IPS-20b (cell line): ENCODE measurements around the gene RPL22L1.
A peak's percentile ranks its signal among the peaks of the same experiment; 100 is the strongest.

Experiments
- H3K27ac ChIP-seq: one replicate; pipeline ENCODE4 v1.5.1; 2013; ENCODE audit warnings: low read length
- H3K27me3 ChIP-seq: 2 replicates; pipeline ENCODE4 v1.6.1; 2013; ENCODE audit warnings: mild to moderate bottlenecking, low read length, inconsistent platforms; ENCODE audit not compliant: insufficient read depth
- H3K36me3 ChIP-seq: 2 replicates; pipeline ENCODE4 v1.6.1; 2013; ENCODE audit warnings: low read depth, mild to moderate bottlenecking, inconsistent platforms, low read length, moderate library complexity; ENCODE audit not compliant: insufficient read depth
- H3K4me1 ChIP-seq: 2 replicates; pipeline ENCODE4 v1.6.1; 2013; ENCODE audit warnings: mild to moderate bottlenecking, control low read depth, inconsistent platforms, low read length, moderate library complexity; ENCODE audit not compliant: insufficient read depth
- H3K4me3 ChIP-seq: 2 replicates; pipeline ENCODE4 v1.5.1; 2013; ENCODE audit warnings: mild to moderate bottlenecking, low read length, inconsistent platforms
- H3K9ac ChIP-seq: 2 replicates; pipeline ENCODE4 v1.6.1; 2013; ENCODE audit warnings: low read depth, mild to moderate bottlenecking, inconsistent platforms, low read length, moderate library complexity
- H3K9me3 ChIP-seq: 2 replicates; pipeline ENCODE4 v1.6.1; 2013; ENCODE audit warnings: mild to moderate bottlenecking, low read depth, low read length, inconsistent platforms; ENCODE audit not compliant: insufficient read depth

The RPL22L1 gene

GRCh38 chr3:170876537-170876936, 6.5 kb upstream of the RPL22L1 start:
- 0 out of 2 replicates have a peak, but pooled peaks cover 4% of the 10 kb centered on the region for H3K4me1 ChIP-seq
- H3K36me3 ChIP-seq, result no peaks in the 10 kb centered on the region
- no peaks in the 10 kb centered on the region for H3K9me3 ChIP-seq
- no peak overlapping the region for H3K4me3 ChIP-seq
- no peak overlapping the region for H3K27ac ChIP-seq
- no peaks in the 10 kb centered on the region for H3K27me3 ChIP-seq
- H3K9ac ChIP-seq, result no peak overlapping the region

DNA sequence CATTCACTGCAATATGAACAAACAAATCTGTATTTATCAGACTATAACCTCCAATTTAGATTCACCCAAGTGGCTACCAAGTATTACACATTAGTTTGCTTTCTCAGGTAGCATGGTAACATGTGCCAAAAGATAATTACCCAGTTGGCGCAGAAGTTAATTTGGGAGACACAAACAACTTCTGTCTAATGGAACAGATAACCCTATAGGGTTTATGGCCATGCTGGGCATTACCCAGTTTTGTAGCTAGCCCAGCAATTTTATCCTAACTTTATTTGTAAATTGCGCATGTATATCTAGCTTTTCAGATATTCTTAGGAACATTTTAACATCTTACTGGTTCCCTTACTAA, 780 bp downstream of the RPL22L1 start:
- H3K9me3 ChIP-seq, result no peaks in the 10 kb centered on the region
- H3K9ac ChIP-seq, result peak overlapping the region; percentile 100
- no peaks in the 10 kb centered on the region for H3K27me3 ChIP-seq
- no peaks in the 10 kb centered on the region; the same call in 1 of the 2 replicates for H3K4me1 ChIP-seq
- H3K36me3 ChIP-seq, result peaks cover 41% of the 10 kb centered on the region
- H3K27ac ChIP-seq, result peak overlapping the region; percentile 99
- H3K4me3 ChIP-seq, result peak overlapping the region; percentile 99

DNA sequence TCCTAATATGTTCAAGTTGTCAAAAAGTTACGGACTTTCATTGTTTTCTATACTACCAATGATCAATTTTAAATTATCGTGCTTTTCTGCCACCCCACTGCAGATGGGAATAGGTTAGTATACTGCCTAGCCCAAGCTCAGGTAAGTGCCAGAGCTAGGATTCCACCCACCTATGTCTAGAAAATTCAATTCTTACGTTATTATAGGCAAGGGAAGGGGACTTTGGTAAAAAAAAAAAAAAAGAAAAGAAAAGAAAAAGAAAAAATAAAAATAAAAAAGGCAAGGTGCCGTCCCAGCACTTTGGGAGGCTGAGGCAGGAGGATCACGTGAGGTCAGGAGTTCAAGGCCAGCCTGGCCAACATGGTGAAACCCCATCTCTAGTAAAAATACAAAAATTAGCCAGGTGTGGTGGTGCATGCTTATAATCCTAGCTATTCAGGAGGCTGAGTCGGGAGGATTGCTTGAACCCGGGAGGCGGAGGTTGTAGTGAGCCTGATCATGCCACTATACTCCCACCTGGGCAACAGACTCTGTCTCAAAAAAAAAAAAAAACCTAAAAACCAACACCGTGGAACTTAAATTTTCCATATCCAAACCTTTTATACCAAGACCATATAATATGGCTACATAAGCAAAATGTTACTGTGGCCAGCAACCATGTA, 1.3 kb downstream of the RPL22L1 start:
- H3K4me3 ChIP-seq, result peak overlapping the region; percentile 99
- H3K36me3 ChIP-seq, result peaks cover 41% of the 10 kb centered on the region
- no peaks in the 10 kb centered on the region for H3K9me3 ChIP-seq
- H3K9ac ChIP-seq, result peak overlapping the region; percentile 100
- H3K27ac ChIP-seq, result no peak overlapping the region
- no peaks in the 10 kb centered on the region for H3K27me3 ChIP-seq
- no peaks in the 10 kb centered on the region; the same call in 1 of the 2 replicates for H3K4me1 ChIP-seq

- peak overlapping the region; percentile 100; the same call in 1 of the 2 replicates for H3K9ac ChIP-seq
- no peak overlapping the region for H3K27ac ChIP-seq
- H3K4me1 ChIP-seq, result no peaks in the 10 kb centered on the region; the same call in 1 of the 2 replicates
- H3K9me3 ChIP-seq, result no peaks in the 10 kb centered on the region
- peak overlapping the region; percentile 99 for H3K4me3 ChIP-seq
- H3K36me3 ChIP-seq, result peaks cover 41% of the 10 kb centered on the region
- no peaks in the 10 kb centered on the region for H3K27me3 ChIP-seq
These were observed 2.7 kb downstream of the RPL22L1 start for GRCh38 chr3:170867143-170867937.

DNA sequence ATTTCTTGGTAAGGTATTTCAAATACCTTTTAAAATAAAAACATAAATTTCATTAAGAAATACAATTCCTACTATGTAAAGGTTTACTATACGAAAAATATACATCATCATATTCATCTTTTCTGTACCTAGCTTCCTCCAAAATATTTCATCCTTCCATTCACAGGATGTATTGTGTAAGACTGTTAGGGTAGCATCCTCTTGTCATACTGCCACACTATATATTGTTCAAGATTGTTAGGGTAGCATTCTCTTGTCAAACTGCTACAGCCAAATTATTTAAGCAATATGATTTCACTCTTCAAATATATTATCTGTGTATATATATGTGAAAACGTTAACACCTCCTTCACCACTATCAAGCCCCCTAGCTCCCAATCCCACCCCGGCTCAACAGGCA, 3.5 kb downstream of the RPL22L1 start:
- Histone ChIP-seq H3K4me3 (peak overlapping the region; percentile 99; the same call in 1 of the 2 replicates), H3K27me3 (no peaks in the 10 kb centered on the region), H3K4me1 (no peaks in the 10 kb centered on the region; the same call in 1 of the 2 replicates), H3K9ac (peak overlapping the region; percentile 100; the same call in 1 of the 2 replicates), H3K36me3 (peaks cover 41% of the 10 kb centered on the region), H3K27ac (no peak overlapping the region), H3K9me3 (no peaks in the 10 kb centered on the region)

DNA sequence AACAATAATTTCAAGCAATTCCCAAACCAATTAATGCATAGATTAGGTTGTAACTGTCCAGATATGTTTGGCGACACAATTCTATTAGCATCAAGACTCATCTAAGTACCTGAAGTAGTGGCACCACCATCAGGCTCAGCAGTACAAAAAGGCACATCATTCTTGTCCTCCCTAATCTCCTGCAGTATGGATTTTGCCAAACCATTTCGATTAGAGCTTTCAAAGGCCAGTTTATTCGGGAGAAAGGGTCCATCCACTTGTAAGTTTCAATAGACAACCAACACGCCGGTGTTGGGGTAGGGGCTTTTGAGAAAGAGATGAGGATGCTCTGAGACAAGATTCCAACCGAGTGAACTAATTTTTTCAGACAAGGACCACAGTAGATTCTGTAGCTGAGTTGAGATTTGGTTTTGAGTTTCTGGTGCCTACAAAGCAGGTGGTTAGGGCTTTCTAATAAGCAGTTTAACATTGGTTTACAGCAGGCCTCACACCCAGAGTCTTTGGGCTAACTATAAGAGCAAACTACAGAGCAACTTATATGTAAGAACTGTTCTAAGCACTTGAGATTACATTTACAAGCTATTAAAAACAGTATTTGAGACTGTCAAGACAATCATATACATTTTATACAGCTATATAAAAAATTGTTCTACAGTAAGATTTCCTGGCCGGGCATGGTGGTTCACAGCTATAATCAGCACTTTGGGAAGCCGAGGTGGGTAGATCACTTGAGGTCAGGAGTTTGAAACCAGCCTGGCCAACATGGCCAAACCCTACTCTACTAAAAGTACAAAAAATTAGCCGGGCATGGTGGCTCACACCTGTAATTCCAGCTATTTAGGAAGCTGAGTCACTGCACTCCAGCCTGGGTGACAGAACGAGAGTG, 4.5 kb downstream of the RPL22L1 start:
- Histone ChIP-seq H3K9me3 (no peaks in the 10 kb centered on the region), H3K4me3 (no peak overlapping the region), H3K27ac (no peak overlapping the region), H3K4me1 (no peaks in the 10 kb centered on the region; the same call in 1 of the 2 replicates), H3K36me3 (peaks cover 41% of the 10 kb centered on the region), H3K27me3 (no peaks in the 10 kb centered on the region), H3K9ac (no peak overlapping the region)

- Histone ChIP-seq H3K27ac (no peak overlapping the region), H3K36me3 (peaks cover 41% of the 10 kb centered on the region), H3K9me3 (no peaks in the 10 kb centered on the region), H3K27me3 (no peaks in the 10 kb centered on the region), H3K4me3 (no peak overlapping the region), H3K4me1 (no peaks in the 10 kb centered on the region; the same call in 1 of the 2 replicates), H3K9ac (no peak overlapping the region)
These were observed 5.3 kb downstream of the RPL22L1 start for GRCh38 chr3:170864525-170865208.

DNA sequence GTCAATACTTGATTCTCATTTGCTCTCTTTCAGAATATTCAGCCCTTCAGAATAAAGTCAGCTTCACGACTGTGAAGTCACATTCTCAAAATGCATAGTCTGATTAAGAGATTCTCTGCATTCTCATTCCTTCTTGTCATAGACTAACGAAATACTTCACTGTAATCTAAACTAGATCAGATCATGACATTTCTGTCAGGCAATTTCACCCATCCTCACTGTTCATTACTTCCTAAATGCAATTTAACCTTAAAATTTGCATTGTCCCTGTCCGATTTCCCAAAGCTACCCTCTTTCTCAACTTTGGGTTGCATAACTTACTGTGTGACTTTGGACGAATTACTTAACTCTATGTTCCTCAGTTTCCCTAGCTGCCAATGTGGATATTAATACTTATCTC, 6.2 kb downstream of the RPL22L1 start:
- Histone ChIP-seq H3K27me3 (no peaks in the 10 kb centered on the region), H3K9ac (no peak overlapping the region), H3K27ac (no peak overlapping the region), H3K36me3 (peaks cover 41% of the 10 kb centered on the region), H3K4me1 (no peaks in the 10 kb centered on the region; the same call in 1 of the 2 replicates), H3K9me3 (no peaks in the 10 kb centered on the region), H3K4me3 (no peak overlapping the region)

DNA sequence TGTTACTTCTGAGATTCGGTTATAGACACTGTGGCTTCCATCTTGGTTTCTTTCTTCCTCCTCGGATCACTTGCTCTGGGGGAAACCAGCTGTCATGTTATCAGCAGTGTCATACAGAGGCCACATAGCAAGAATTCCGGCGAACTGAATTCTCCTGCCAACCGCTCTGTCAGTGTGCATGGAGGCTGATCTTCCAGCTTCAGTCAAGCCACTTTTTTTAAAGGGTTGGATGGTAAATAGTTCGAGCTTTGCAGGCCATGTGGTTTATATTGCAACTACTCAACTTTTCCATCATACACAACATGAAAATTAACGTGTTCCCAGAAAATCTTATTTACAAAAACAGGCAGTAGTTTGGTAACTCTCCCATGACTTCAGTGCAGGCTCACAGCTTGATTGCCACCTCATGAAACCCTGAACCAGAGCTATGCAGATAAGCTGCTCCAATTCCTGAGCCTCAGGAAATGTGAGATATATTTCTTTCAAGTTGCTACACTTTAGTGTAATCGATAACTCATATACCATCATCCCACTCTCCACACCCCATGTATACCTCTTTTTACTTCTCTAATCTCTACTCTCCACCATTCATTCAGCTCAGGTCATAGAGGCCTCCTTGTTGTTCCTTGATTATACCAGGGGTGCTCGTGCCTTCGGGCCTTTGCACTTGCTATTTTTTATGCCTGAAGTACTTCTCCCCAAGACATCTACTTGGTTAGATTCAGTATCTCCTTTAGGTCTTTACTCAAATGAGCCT, 7.2 kb downstream of the RPL22L1 start:
- no peak overlapping the region for H3K9ac ChIP-seq
- H3K4me3 ChIP-seq, result no peak overlapping the region
- no peak overlapping the region for H3K27ac ChIP-seq
- H3K36me3 ChIP-seq, result peaks cover 33% of the 10 kb centered on the region
- no peaks in the 10 kb centered on the region for H3K9me3 ChIP-seq
- no peaks in the 10 kb centered on the region for H3K27me3 ChIP-seq
- no peaks in the 10 kb centered on the region; the same call in 1 of the 2 replicates for H3K4me1 ChIP-seq

GRCh38 chr3:170858599-170858998, 11.4 kb downstream of the RPL22L1 start:
- Histone ChIP-seq H3K4me3 (no peak overlapping the region), H3K27me3 (no peaks in the 10 kb centered on the region), H3K4me1 (no peaks in the 10 kb centered on the region), H3K9me3 (no peaks in the 10 kb centered on the region), H3K9ac (no peak overlapping the region), H3K36me3 (no peaks in the 10 kb centered on the region), H3K27ac (no peak overlapping the region)
